Measurements from ENCODE around the gene CTCF. TPM values are rescaled to one million over a fixed set of nuclear protein-coding genes. Genes with fewer than 3 reads are reported as not detected.

CTCF gene
- total and polyA plus RNA-seq, 10 of the 15 experiments (the other 5 are each of a cell fraction or from before 2014, with no cell fraction given) = 9.1 to 55.0 (median 41.8) TPM

DNA sequence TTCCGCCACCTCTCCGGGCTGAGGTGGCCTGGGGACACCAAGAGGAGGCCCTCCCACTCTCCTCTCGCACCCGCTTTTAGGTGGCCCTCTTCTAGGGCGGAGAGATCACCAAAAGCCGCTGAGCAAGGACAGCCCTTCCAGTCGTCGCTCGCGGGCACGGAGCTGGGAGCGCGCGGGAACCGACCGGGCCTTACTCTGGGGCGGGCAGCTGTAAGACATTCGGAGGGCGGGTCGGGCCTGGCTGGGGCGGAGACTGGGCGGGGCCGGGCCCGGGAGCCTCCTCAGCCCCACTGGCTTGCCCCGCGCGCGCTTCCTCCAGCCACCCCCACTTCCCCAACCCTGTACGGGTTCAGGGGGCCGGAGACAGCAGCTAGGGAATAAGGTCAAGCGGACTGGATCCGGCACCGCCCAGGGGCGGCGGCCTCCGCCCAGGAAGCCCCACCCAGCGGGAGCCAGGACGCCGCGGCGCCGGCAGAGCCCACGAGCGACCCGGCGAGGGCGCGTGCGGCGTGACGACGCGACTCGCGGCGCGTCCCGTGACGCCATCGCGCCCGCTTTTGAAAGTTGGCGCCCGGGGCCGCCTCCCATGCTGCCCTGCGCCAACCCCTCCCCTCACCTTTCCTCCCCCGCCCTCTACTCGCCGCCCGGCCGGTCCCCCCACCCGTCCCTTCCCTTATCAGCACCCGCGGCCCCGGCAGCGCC is 351 bp upstream of the CTCF start (continued):
- TF ChIP-seq SMARCA5 (IDR thresholded peaks at IDR 0.05) = no peak
- TF ChIP-seq, protein P1, sequence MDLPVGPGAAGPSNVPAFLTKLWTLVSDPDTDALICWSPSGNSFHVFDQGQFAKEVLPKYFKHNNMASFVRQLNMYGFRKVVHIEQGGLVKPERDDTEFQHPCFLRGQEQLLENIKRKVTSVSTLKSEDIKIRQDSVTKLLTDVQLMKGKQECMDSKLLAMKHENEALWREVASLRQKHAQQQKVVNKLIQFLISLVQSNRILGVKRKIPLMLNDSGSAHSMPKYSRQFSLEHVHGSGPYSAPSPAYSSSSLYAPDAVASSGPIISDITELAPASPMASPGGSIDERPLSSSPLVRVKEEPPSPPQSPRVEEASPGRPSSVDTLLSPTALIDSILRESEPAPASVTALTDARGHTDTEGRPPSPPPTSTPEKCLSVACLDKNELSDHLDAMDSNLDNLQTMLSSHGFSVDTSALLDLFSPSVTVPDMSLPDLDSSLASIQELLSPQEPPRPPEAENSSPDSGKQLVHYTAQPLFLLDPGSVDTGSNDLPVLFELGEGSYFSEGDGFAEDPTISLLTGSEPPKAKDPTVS (IDR thresholded peaks at IDR 0.05; ENCODE audit: low read depth, low read length) = no peak
- TF ChIP-seq, protein P2, sequence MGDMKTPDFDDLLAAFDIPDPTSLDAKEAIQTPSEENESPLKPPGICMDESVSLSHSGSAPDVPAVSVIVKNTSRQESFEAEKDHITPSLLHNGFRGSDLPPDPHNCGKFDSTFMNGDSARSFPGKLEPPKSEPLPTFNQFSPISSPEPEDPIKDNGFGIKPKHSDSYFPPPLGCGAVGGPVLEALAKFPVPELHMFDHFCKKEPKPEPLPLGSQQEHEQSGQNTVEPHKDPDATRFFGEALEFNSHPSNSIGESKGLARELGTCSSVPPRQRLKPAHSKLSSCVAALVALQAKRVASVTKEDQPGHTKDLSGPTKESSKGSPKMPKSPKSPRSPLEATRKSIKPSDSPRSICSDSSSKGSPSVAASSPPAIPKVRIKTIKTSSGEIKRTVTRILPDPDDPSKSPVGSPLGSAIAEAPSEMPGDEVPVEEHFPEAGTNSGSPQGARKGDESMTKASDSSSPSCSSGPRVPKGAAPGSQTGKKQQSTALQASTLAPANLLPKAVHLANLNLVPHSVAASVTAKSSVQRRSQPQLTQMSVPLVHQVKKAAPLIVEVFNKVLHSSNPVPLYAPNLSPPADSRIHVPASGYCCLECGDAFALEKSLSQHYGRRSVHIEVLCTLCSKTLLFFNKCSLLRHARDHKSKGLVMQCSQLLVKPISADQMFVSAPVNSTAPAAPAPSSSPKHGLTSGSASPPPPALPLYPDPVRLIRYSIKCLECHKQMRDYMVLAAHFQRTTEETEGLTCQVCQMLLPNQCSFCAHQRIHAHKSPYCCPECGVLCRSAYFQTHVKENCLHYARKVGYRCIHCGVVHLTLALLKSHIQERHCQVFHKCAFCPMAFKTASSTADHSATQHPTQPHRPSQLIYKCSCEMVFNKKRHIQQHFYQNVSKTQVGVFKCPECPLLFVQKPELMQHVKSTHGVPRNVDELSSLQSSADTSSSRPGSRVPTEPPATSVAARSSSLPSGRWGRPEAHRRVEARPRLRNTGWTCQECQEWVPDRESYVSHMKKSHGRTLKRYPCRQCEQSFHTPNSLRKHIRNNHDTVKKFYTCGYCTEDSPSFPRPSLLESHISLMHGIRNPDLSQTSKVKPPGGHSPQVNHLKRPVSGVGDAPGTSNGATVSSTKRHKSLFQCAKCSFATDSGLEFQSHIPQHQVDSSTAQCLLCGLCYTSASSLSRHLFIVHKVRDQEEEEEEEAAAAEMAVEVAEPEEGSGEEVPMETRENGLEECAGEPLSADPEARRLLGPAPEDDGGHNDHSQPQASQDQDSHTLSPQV (IDR thresholded peaks at IDR 0.05) = no peak
- TF ChIP-seq EGR1 (IDR thresholded peaks at IDR 0.05; ENCODE audit: borderline replicate concordance in 1 of 2, low read depth in 2 of 2, low read length in 2 of 2) = peak; percentile 18 to 92; a peak in 1 of 3 replicates
- TF ChIP-seq SMAD5 (IDR thresholded peaks at IDR 0.05; ENCODE audit: low read depth) = peak; percentile 39; the same call in 1 of the 2 replicates
- TF ChIP-seq DPF2 (IDR thresholded peaks at IDR 0.05) = no peak
- TF ChIP-seq, protein P3, sequence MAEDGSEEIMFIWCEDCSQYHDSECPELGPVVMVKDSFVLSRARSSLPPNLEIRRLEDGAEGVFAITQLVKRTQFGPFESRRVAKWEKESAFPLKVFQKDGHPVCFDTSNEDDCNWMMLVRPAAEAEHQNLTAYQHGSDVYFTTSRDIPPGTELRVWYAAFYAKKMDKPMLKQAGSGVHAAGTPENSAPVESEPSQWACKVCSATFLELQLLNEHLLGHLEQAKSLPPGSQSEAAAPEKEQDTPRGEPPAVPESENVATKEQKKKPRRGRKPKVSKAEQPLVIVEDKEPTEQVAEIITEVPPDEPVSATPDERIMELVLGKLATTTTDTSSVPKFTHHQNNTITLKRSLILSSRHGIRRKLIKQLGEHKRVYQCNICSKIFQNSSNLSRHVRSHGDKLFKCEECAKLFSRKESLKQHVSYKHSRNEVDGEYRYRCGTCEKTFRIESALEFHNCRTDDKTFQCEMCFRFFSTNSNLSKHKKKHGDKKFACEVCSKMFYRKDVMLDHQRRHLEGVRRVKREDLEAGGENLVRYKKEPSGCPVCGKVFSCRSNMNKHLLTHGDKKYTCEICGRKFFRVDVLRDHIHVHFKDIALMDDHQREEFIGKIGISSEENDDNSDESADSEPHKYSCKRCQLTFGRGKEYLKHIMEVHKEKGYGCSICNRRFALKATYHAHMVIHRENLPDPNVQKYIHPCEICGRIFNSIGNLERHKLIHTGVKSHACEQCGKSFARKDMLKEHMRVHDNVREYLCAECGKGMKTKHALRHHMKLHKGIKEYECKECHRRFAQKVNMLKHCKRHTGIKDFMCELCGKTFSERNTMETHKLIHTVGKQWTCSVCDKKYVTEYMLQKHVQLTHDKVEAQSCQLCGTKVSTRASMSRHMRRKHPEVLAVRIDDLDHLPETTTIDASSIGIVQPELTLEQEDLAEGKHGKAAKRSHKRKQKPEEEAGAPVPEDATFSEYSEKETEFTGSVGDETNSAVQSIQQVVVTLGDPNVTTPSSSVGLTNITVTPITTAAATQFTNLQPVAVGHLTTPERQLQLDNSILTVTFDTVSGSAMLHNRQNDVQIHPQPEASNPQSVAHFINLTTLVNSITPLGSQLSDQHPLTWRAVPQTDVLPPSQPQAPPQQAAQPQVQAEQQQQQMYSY (CRISPR knock-in tag; IDR thresholded peaks at IDR 0.05) = no peak
- TF ChIP-seq, protein P4, sequence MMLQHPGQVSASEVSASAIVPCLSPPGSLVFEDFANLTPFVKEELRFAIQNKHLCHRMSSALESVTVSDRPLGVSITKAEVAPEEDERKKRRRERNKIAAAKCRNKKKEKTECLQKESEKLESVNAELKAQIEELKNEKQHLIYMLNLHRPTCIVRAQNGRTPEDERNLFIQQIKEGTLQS (IDR thresholded peaks at IDR 0.05; ENCODE audit: borderline replicate concordance, extremely low read depth, low read depth, low read length) = peak; percentile 58; the same call in 1 of the 2 replicates
- peak; percentile 68; the same call in 1 of the 2 replicates for TF ChIP-seq PAX5 (IDR thresholded peaks at IDR 0.05; ENCODE audit: borderline replicate concordance, low read depth, low read length)
- 0 out of 2 replicates have a peak, but pooled peaks have one; percentile 13 for TF ChIP-seq TCF3 (IDR thresholded peaks at IDR 0.05; ENCODE audit: borderline replicate concordance, insufficient read depth, low read depth, low read length)
- TF ChIP-seq CREM (IDR thresholded peaks at IDR 0.05; ENCODE audit: low read depth) = peak; percentile 96
- 0 out of 2 replicates have a peak, but pooled peaks have one; percentile 41 for TF ChIP-seq CHD2 (IDR thresholded peaks at IDR 0.05; ENCODE audit: borderline replicate concordance, low read depth, low read length)
- no peak for TF ChIP-seq PML (IDR thresholded peaks at IDR 0.05; ENCODE audit: low read length)
- peak; percentile 30 for TF ChIP-seq USF2 (IDR thresholded peaks at IDR 0.05; ENCODE audit: borderline replicate concordance, low read depth, low read length)
- peak; percentile 77; the same call in 1 of the 2 replicates for TF ChIP-seq NR2C1 (IDR thresholded peaks at IDR 0.05)
- TF ChIP-seq NR2F1 (conservative IDR thresholded peaks at IDR 0.05) = peak; percentile 82
- TF ChIP-seq IKZF2 (IDR thresholded peaks at IDR 0.05) = peak in 1 of 2 experiments; percentile 26; a peak in 1 of 4 replicates
- no peak for TF ChIP-seq CBFB (IDR thresholded peaks at IDR 0.05; ENCODE audit: low read depth)
- TF ChIP-seq, protein P5, sequence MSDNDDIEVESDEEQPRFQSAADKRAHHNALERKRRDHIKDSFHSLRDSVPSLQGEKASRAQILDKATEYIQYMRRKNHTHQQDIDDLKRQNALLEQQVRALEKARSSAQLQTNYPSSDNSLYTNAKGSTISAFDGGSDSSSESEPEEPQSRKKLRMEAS (IDR thresholded peaks at IDR 0.05; ENCODE audit: low read depth, low read length) = peak; percentile 46; the same call in 1 of the 2 replicates
